Loucy (cell line): ENCODE results near the gene LNPEP.

ENCODE experiments used
- CTCF ChIP-seq: fragments of 200-600 bp; sonication (generic); conservative IDR thresholded peaks from 2 replicates; pipeline ENCODE4 v1.5.1; 2014; ENCODE audit warnings: mild to moderate bottlenecking, antibody characterized with exemption, low read length
- EZH2phosphoT487 ChIP-seq: fragments of 200-600 bp; IDR thresholded peaks from 2 replicates; pipeline ENCODE4 v1.6.1; 2018; ENCODE audit warnings: antibody characterized with exemption, mild to moderate bottlenecking, moderate library complexity, borderline replicate concordance

- no peak for TF ChIP-seq CTCF
- no peak for TF ChIP-seq EZH2phosphoT487
These were observed 33.5 kb downstream of the LNPEP start for GRCh38 chr5:96969366-96969765.
